HL-60 (cell line): ENCODE data around the gene FBXL12.
A peak's percentile ranks its signal among the peaks of the same experiment; 100 is the strongest.
"Not testable (repeated sequence)": the region's sequence is repeated elsewhere in the genome, so short reads cannot be mapped to it uniquely, and the experiment has no call there.

Experiments used
- DNase-seq, 2 experiments: peaks; one replicate each; pipeline ENCODE4 v3.0.0-alpha.2; 2010 to 2020; ENCODE audit warnings: low read depth in 1 of 2, low spot score in 1 of 2
- H3K27ac ChIP-seq: fragments of 250-450 bp; sonication (Bioruptor Pico); replicated peaks from 2 replicates; pipeline ENCODE4 v1.5.1; 2020; ENCODE audit warnings: mild to moderate bottlenecking, moderate library complexity
- H3K27me3 ChIP-seq: fragments of 250-450 bp; sonication (Bioruptor Pico); 2 replicates; pipeline ENCODE4 v1.5.1; 2021; ENCODE audit warnings: mild to moderate bottlenecking, moderate library complexity; ENCODE audit not compliant: insufficient read depth, poor library complexity, severe bottlenecking
- H3K4me3 ChIP-seq: replicated peaks from 2 replicates; pipeline ENCODE4 v1.5.1; 2011; ENCODE audit warnings: mild to moderate bottlenecking, control low read depth, low read length; ENCODE audit not compliant: insufficient read depth
- GABPA ChIP-seq: IDR thresholded peaks from 2 replicates; pipeline ENCODE4 v1.6.1; 2012; ENCODE audit warnings: low read depth
- POLR2AphosphoS5 ChIP-seq: IDR thresholded peaks from 2 replicates; pipeline ENCODE4 v1.6.1; 2012; ENCODE audit warnings: low read depth
- REST ChIP-seq: IDR thresholded peaks from 2 replicates; pipeline ENCODE4 v1.6.1; 2012; ENCODE audit warnings: low read depth; ENCODE audit not compliant: insufficient replicate concordance
- SPI1 ChIP-seq: IDR thresholded peaks from 2 replicates; pipeline ENCODE4 v1.6.1; 2012; ENCODE audit warnings: low read depth, mild to moderate bottlenecking, borderline replicate concordance
- TF ChIP-seq, protein P1 (sequence below): IDR thresholded peaks from one replicate; pipeline ENCODE4 v1.5.1; 2011; ENCODE audit warnings: low read length, control low read depth, inconsistent platforms; ENCODE audit not compliant: insufficient read depth

FBXL12 gene

DNA sequence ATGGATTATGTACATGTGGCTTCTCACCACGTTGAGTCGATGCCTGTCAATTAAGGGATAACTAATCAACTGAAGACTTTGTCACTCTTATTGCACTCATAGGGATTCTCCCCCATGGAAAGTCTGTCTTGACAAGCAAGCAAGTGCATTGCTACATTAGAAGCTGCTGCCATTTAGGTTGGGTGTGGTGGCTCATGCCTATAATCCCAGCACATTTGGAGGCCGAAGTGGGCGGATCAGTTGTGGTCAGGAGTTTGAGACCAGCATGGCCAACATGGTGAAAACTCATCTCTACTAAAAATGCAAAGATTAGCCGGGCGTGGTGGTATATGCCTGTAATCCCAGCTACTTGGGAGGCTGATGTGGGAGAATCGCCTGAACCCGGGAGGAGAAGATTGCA is 32.1 kb downstream of the FBXL12 start:
- Histone ChIP-seq H3K27ac (no peak overlapping the region), H3K27me3 (no peaks in the 10 kb centered on the region), H3K4me3 (no peak overlapping the region)
- DNase-seq, result no peak
- TF ChIP-seq, protein P1, sequence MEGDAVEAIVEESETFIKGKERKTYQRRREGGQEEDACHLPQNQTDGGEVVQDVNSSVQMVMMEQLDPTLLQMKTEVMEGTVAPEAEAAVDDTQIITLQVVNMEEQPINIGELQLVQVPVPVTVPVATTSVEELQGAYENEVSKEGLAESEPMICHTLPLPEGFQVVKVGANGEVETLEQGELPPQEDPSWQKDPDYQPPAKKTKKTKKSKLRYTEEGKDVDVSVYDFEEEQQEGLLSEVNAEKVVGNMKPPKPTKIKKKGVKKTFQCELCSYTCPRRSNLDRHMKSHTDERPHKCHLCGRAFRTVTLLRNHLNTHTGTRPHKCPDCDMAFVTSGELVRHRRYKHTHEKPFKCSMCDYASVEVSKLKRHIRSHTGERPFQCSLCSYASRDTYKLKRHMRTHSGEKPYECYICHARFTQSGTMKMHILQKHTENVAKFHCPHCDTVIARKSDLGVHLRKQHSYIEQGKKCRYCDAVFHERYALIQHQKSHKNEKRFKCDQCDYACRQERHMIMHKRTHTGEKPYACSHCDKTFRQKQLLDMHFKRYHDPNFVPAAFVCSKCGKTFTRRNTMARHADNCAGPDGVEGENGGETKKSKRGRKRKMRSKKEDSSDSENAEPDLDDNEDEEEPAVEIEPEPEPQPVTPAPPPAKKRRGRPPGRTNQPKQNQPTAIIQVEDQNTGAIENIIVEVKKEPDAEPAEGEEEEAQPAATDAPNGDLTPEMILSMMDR, result no peak
- TF ChIP-seq POLR2AphosphoS5 (no peak), SPI1 (no peak)

- no peak for TF ChIP-seq REST
- no peak for TF ChIP-seq POLR2AphosphoS5
- no peak for TF ChIP-seq SPI1
- TF ChIP-seq GABPA, result no peak
- TF ChIP-seq, protein P1, result no peak
- DNase-seq, result no peak
- no peak overlapping the region for H3K4me3 ChIP-seq
- H3K27ac ChIP-seq, result no peak overlapping the region
- no peaks in the 10 kb centered on the region for H3K27me3 ChIP-seq
Measured at GRCh38 chr19:9786342-9786741, 32.5 kb downstream of the FBXL12 start.

GRCh38 chr19:9785367-9786331 is 33.2 kb downstream of the FBXL12 start:
- peak in 1 of 2 experiments; percentile 60 for DNase-seq
- Histone ChIP-seq H3K27ac (no peak overlapping the region), H3K27me3 (no peaks in the 10 kb centered on the region), H3K4me3 (peak overlapping the region; percentile 37)
- TF ChIP-seq SPI1 (no peak), GABPA (no peak), POLR2AphosphoS5 (no peak), REST (no peak)
- TF ChIP-seq, protein P1, result no peak

DNA sequence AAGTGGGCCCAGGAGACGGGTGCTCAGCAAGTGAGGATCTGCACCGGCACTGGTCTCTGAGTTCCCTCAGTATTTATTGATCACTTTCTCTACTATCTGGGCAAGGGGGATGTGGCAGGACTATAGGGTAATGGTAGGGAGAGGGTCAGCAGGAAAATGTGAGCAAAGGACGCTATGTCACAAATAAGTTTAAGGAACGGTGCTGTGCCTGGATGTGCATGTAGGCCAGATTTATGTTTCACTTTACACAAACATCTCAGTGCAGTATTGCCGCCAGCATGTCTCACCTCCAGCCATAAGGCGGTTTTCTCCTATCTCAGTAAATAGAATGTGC is 34.7 kb downstream of the FBXL12 start:
- DNase-seq, H3K27me3 ChIP-seq, H3K27ac ChIP-seq: not testable (repeated sequence)

More for the DNA sequence above, 34.7 kb downstream of the FBXL12 start:
- H3K4me3 ChIP-seq, result not testable (repeated sequence)
